Activated CD8-positive, alpha-beta memory T cell treated with anti-CD3 and anti-CD28 coated beads, Interleukin-2, amount 10 ng/mL, durations not matched to agents 7 days and 5 days (primary cell): ENCODE results near the gene EVC2. TPM values are rescaled to one million over a fixed set of nuclear protein-coding genes. Genes with fewer than 3 reads are reported as not detected.

ENCODE experiments used
- ATAC-seq: fragments of 150-1000 bp; cut with Tn5 transposase; one replicate; pipeline ENCODE4 v1.10.0; 2021; ENCODE audit warnings: moderate library complexity
- CTCF ChIA-PET: fragments of 350-600 bp; sonication (Branson Sonifier 250); formaldehyde crosslinking; loops from one replicate; lab custom pipeline; 2021; ENCODE audit warnings: antibody characterized with exemption; lab: Charles Lee
- DNase-seq: peaks from one replicate; pipeline ENCODE4 v3.0.0-alpha.2; 2020
- H3K27ac Mint-ChIP-seq: one replicate; pipeline ENCODE4 v1.8.0; 2021; ENCODE audit warnings: mild to moderate bottlenecking, mixed read lengths
- H3K27me3 Mint-ChIP-seq: one replicate; pipeline ENCODE4 v1.8.0; 2021; ENCODE audit warnings: mixed read lengths
- H3K36me3 Mint-ChIP-seq: one replicate; pipeline ENCODE4 v1.8.0; 2021; ENCODE audit warnings: mild to moderate bottlenecking, mixed read lengths
- H3K4me1 Mint-ChIP-seq: one replicate; pipeline ENCODE4 v1.8.0; 2021; ENCODE audit warnings: mixed read lengths
- H3K4me3 Mint-ChIP-seq: one replicate; pipeline ENCODE4 v1.8.0; 2021; ENCODE audit warnings: mild to moderate bottlenecking, moderate library complexity, mixed read lengths
- H3K9me3 Mint-ChIP-seq: one replicate; pipeline ENCODE4 v1.8.0; 2022; ENCODE audit warnings: low read depth, mixed read lengths
- total RNA-seq, 2 experiments: library from RNA; stranded (reverse); gene quantifications; one replicate each; pipeline ENCODE4 v1.2.3, GENCODE V29; 2021

EVC2 gene
- total RNA-seq, 2 experiments from 2014 or later = 1.3 to 1.4 TPM

DNA sequence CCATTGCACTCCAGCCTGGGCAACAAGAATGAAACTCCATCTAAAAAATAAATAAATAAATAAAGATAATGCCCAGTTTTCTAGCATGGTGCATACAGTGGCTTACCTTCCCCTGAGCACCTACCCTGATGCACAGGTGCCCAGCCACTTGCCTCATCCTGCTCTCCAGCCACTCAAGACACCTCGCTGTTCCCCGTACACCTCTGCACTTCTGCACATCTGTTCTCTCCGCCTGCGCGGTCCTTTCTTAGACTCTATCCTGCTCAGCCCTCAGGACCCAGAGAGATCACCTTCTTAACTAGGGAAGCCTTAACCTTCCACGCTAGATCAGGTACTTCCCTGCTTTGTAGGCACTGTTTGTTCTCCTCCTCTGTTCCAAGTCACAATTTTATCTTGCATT is 5.5 kb upstream of the EVC2 start:
- DNase-seq = no peak
- H3K4me3 Mint-ChIP-seq = no peak overlapping the region
- peaks cover 32% of the 10 kb centered on the region for H3K27me3 Mint-ChIP-seq
- H3K4me1 Mint-ChIP-seq = peaks cover 10% of the 10 kb centered on the region
- CTCF ChIA-PET = no interaction called here
- peaks cover 8% of the 10 kb centered on the region for H3K36me3 Mint-ChIP-seq
- H3K27ac Mint-ChIP-seq = no peak overlapping the region
- peaks cover 6% of the 10 kb centered on the region for H3K9me3 Mint-ChIP-seq
- no peak for ATAC-seq

DNA sequence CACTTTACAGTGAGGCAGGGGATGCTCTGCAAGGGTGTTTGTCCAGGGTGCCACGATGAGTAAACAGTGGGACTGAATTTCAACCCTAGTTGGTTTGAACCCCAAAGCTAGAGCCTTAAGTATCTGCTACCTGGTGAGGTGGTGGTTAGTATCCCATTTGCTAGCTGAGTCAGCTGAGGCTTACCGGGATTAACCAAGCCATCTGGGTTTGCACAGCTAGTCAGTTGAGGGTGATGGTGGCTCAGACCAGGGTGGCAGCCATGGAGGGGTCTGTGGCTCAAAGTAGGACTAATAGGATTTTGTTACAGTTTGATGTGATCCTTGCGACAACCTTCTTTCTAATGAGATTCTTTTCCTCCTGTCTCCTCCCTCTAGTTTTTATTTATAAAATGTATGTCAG is 4.6 kb upstream of the EVC2 start:
- ATAC-seq = no peak
- DNase-seq = no peak
- Mint-ChIP-seq H3K27me3 (peaks cover 34% of the 10 kb centered on the region), H3K4me3 (no peak overlapping the region), H3K36me3 (peaks cover 8% of the 10 kb centered on the region), H3K27ac (no peak overlapping the region), H3K9me3 (peaks cover 6% of the 10 kb centered on the region), H3K4me1 (peaks cover 10% of the 10 kb centered on the region)
- CTCF ChIA-PET = no interaction called here

GRCh38 chr4:5712517-5712916 is 4.2 kb upstream of the EVC2 start:
- no peak for DNase-seq
- no peak overlapping the region for H3K27ac Mint-ChIP-seq
- H3K9me3 Mint-ChIP-seq = peaks cover 6% of the 10 kb centered on the region
- peaks cover 38% of the 10 kb centered on the region for H3K27me3 Mint-ChIP-seq
- no peak for ATAC-seq
- peaks cover 11% of the 10 kb centered on the region for H3K4me1 Mint-ChIP-seq
- H3K36me3 Mint-ChIP-seq = peaks cover 8% of the 10 kb centered on the region
- H3K4me3 Mint-ChIP-seq = peak overlapping the region; percentile 2
- CTCF ChIA-PET = no interaction called here

GRCh38 chr4:5711479-5712184 is 3.3 kb upstream of the EVC2 start:
- CTCF ChIA-PET = no interaction called here
- DNase-seq = no peak
- H3K27ac Mint-ChIP-seq = no peak overlapping the region
- peaks cover 6% of the 10 kb centered on the region for H3K36me3 Mint-ChIP-seq
- H3K4me3 Mint-ChIP-seq = peak overlapping the region; percentile 29
- peaks cover 6% of the 10 kb centered on the region for H3K9me3 Mint-ChIP-seq
- ATAC-seq = peak; percentile 10
- H3K27me3 Mint-ChIP-seq = peaks cover 45% of the 10 kb centered on the region
- H3K4me1 Mint-ChIP-seq = peaks cover 14% of the 10 kb centered on the region

GRCh38 chr4:5710961-5711478 is 2.7 kb upstream of the EVC2 start, which contains the start of gene EVC:
TSS of gene EVC (plus strand) at chr4:5711201. CDS start at chr4:5711381, 180 bp downstream.
- CTCF ChIA-PET = no interaction called here
- peaks cover 6% of the 10 kb centered on the region for H3K9me3 Mint-ChIP-seq
- H3K36me3 Mint-ChIP-seq = peaks cover 6% of the 10 kb centered on the region
- DNase-seq (no peak), ATAC-seq (peak; percentile 66)
- H3K4me3 Mint-ChIP-seq = peak within 1 kb of the TSS; percentile 54
- peaks cover 45% of the 10 kb centered on the region for H3K27me3 Mint-ChIP-seq
- peaks cover 14% of the 10 kb centered on the region for H3K4me1 Mint-ChIP-seq
- peak within 1 kb of the TSS; percentile 48 for H3K27ac Mint-ChIP-seq

- ATAC-seq = no peak
- DNase-seq = no peak
- Mint-ChIP-seq H3K4me1 (peaks cover 14% of the 10 kb centered on the region), H3K36me3 (peaks cover 6% of the 10 kb centered on the region), H3K9me3 (peaks cover 5% of the 10 kb centered on the region), H3K27ac (peak overlapping the region; percentile 48), H3K4me3 (peak overlapping the region; percentile 54), H3K27me3 (peaks cover 45% of the 10 kb centered on the region)
- CTCF ChIA-PET = no interaction called here
Measured at GRCh38 chr4:5710065-5710960, 2.0 kb upstream of the EVC2 start.

GRCh38 chr4:5709207-5709575 is 832 bp upstream of the EVC2 start:
- H3K36me3 Mint-ChIP-seq = peaks cover 4% of the 10 kb centered on the region

GRCh38 chr4:5707778-5708448 is 446 bp downstream of the EVC2 start:
- ATAC-seq (no peak), DNase-seq (no peak)
- peaks cover 3% of the 10 kb centered on the region for H3K9me3 Mint-ChIP-seq
- CTCF ChIA-PET = no interaction called here
- peaks cover 2% of the 10 kb centered on the region for H3K36me3 Mint-ChIP-seq
- H3K27me3 Mint-ChIP-seq = peaks cover 45% of the 10 kb centered on the region
- H3K27ac Mint-ChIP-seq = no peak overlapping the region
- peak overlapping the region; percentile 13 for H3K4me3 Mint-ChIP-seq
- H3K4me1 Mint-ChIP-seq = peaks cover 14% of the 10 kb centered on the region

More at GRCh38 chr4:5709207-5709575, 832 bp upstream of the EVC2 start:
- Mint-ChIP-seq H3K9me3 (no peaks in the 10 kb centered on the region), H3K27ac (no peak overlapping the region), H3K4me3 (no peak overlapping the region), H3K27me3 (peaks cover 45% of the 10 kb centered on the region), H3K4me1 (peaks cover 14% of the 10 kb centered on the region)
- ATAC-seq (no peak), DNase-seq (no peak)
- CTCF ChIA-PET = no interaction called here

- H3K27ac Mint-ChIP-seq = peak overlapping the region; percentile 10
- ATAC-seq (no peak), DNase-seq (no peak)
- H3K4me3 Mint-ChIP-seq = peak overlapping the region; percentile 13
- H3K36me3 Mint-ChIP-seq = peaks cover 2% of the 10 kb centered on the region
- peaks cover 41% of the 10 kb centered on the region for H3K27me3 Mint-ChIP-seq
- H3K9me3 Mint-ChIP-seq = peaks cover 3% of the 10 kb centered on the region
- CTCF ChIA-PET = no interaction called here
- H3K4me1 Mint-ChIP-seq = peaks cover 11% of the 10 kb centered on the region
Measured at GRCh38 chr4:5707366-5707765, 993 bp downstream of the EVC2 start.

- ATAC-seq (peak; percentile 29), DNase-seq (no peak)
- no peak overlapping the region for H3K27ac Mint-ChIP-seq
- no peak overlapping the region for H3K4me3 Mint-ChIP-seq
- CTCF ChIA-PET = no interaction called here
- H3K9me3 Mint-ChIP-seq = peaks cover 3% of the 10 kb centered on the region
- H3K4me1 Mint-ChIP-seq = peaks cover 7% of the 10 kb centered on the region
- no peaks in the 10 kb centered on the region for H3K36me3 Mint-ChIP-seq
- peaks cover 34% of the 10 kb centered on the region for H3K27me3 Mint-ChIP-seq
Measured at GRCh38 chr4:5706486-5707290, 1.7 kb downstream of the EVC2 start.

DNA sequence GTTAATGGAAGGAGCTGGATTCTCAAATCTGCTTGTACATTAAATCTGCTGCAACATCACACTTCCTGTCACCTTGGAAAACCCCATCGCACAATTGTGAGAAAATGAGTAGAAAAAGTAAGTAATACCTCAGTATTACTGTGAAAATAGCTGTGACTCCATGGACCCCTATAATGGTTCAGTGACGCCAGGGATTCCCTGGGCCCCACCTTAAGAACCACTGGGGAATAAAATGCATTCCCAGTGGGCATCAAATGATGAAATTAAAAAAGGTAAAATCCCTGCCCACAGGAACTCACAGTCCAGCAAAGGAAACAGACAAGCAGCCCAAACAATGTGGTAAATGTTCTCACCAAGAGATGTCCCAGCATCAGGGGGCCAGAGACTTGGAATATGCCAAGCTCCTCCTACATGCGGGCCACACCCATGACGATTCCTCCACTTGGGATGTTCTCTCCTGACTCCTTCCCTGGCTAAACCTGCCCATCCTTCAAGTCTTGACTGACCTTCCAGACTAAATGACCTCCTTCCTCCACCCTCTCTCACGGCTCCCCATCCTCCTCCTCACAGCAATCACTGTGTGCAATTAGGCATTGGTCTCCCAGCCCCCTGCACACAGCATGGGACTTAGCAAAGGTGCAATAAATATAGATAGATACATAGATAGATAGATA is 2.6 kb downstream of the EVC2 start:
- DNase-seq = no peak
- ATAC-seq = no peak
- peaks cover 29% of the 10 kb centered on the region for H3K27me3 Mint-ChIP-seq
- peaks cover 7% of the 10 kb centered on the region for H3K4me1 Mint-ChIP-seq
- H3K4me3 Mint-ChIP-seq = no peak overlapping the region
- no peaks in the 10 kb centered on the region for H3K36me3 Mint-ChIP-seq
- H3K9me3 Mint-ChIP-seq = peaks cover 3% of the 10 kb centered on the region
- CTCF ChIA-PET = no interaction called here
- no peak overlapping the region for H3K27ac Mint-ChIP-seq

- CTCF ChIA-PET = no interaction called here
- DNase-seq (no peak), ATAC-seq (no peak)
- no peak overlapping the region for H3K4me3 Mint-ChIP-seq
- peaks cover 3% of the 10 kb centered on the region for H3K9me3 Mint-ChIP-seq
- H3K36me3 Mint-ChIP-seq = no peaks in the 10 kb centered on the region
- peaks cover 4% of the 10 kb centered on the region for H3K4me1 Mint-ChIP-seq
- H3K27me3 Mint-ChIP-seq = peaks cover 16% of the 10 kb centered on the region
- no peak overlapping the region for H3K27ac Mint-ChIP-seq
Measured at GRCh38 chr4:5704276-5704675, 4.1 kb downstream of the EVC2 start.
